Limb (tissue), 2 donors: Measurements from ENCODE around the gene SMIM11.
A peak's percentile ranks its signal among the peaks of the same experiment; 100 is the strongest.
"Not testable (repeated sequence)": the region's sequence is repeated elsewhere in the genome, so short reads cannot be mapped to it uniquely, and the experiment has no call there.

Source experiments
- DNase-seq, 2 donors: peaks; one replicate each; pipeline ENCODE4 v3.0.0-alpha.2; 2016; ENCODE audit errors: extremely low spot score in 2 of 2

SMIM11 gene

GRCh38 chr21:34354836-34355235 is 20.5 kb upstream of the SMIM11 start:
- peak in 1 of 2 donors; percentile 2 for DNase-seq

- DNase-seq = peak in 1 of 2 donors; percentile 17
Observed at GRCh38 chr21:34355570-34355969, 19.7 kb upstream of the SMIM11 start.

- DNase-seq = no peak
Observed at GRCh38 chr21:34357889-34358288, 17.4 kb upstream of the SMIM11 start.

GRCh38 chr21:34358866-34359265 is 16.4 kb upstream of the SMIM11 start:
- no peak for DNase-seq

- no peak for DNase-seq
Observed at GRCh38 chr21:34360488-34361241, 14.6 kb upstream of the SMIM11 start.

GRCh38 chr21:34362136-34362444 is 13.2 kb upstream of the SMIM11 start:
- DNase-seq = no peak

- no peak for DNase-seq
Observed at GRCh38 chr21:34362670-34363069, 12.6 kb upstream of the SMIM11 start.

- DNase-seq = no peak
Observed at GRCh38 chr21:34363733-34364132, 11.6 kb upstream of the SMIM11 start, which contains the start of gene KCNE2. KCNE2 (plus strand) TSS chr21:34364006; CDS start chr21:34370479, 6,473 bp downstream.

- DNase-seq = no peak
Observed at GRCh38 chr21:34364921-34365320, 10.4 kb upstream of the SMIM11 start.

- no peak for DNase-seq
Observed at GRCh38 chr21:34365809-34366208, 9.5 kb upstream of the SMIM11 start.

- DNase-seq = peak; percentile 54 to 61
Observed at GRCh38 chr21:34367320-34367935, 7.9 kb upstream of the SMIM11 start.

GRCh38 chr21:34369741-34370140 is 5.6 kb upstream of the SMIM11 start:
- DNase-seq = no peak

GRCh38 chr21:34372321-34372720 is 3.0 kb upstream of the SMIM11 start:
- DNase-seq = no peak

- DNase-seq = not testable (repeated sequence)
Observed at GRCh38 chr21:34374462-34374861, 845 bp upstream of the SMIM11 start.

- not testable (repeated sequence) for DNase-seq
Observed at GRCh38 chr21:34375619-34375972, 289 bp downstream of the SMIM11 start.

- not testable (repeated sequence) for DNase-seq
Observed at GRCh38 chr21:34383138-34383537, 7.8 kb downstream of the SMIM11 start.

GRCh38 chr21:34383724-34384415 is 8.6 kb downstream of the SMIM11 start:
- DNase-seq = not testable (repeated sequence)

- DNase-seq = not testable (repeated sequence)
Observed at GRCh38 chr21:34400522-34400921, 25.2 kb downstream of the SMIM11 start.

GRCh38 chr21:34404742-34405141 is 29.4 kb downstream of the SMIM11 start:
- DNase-seq = not testable (repeated sequence)

- DNase-seq = not testable (repeated sequence)
Observed at GRCh38 chr21:34405686-34406085, 30.4 kb downstream of the SMIM11 start.

GRCh38 chr21:34406102-34406501 is 30.8 kb downstream of the SMIM11 start:
- DNase-seq = not testable (repeated sequence)

- not testable (repeated sequence) for DNase-seq
Observed at GRCh38 chr21:34406676-34407075, 31.4 kb downstream of the SMIM11 start.
